NCI-H526 (cell line): ENCODE measurements around the gene NBPF3.
"Not testable (repeated sequence)": the region's sequence is repeated elsewhere in the genome, so short reads cannot be mapped to it uniquely, and the experiment has no call there.

Source experiments
- DNase-seq, 2 experiments: peaks; one replicate each; lab custom pipeline; 2025; lab: John Stamatoyannopoulos, UW

Gene NBPF3

GRCh38 chr1:21438646-21439312, 1.2 kb upstream of the NBPF3 start:
- not testable (repeated sequence) for DNase-seq

GRCh38 chr1:21439345-21439720, 604 bp upstream of the NBPF3 start:
- DNase-seq: no peak

- not testable (repeated sequence) for DNase-seq
Observed at GRCh38 chr1:21440630-21441125, 741 bp downstream of the NBPF3 start.

GRCh38 chr1:21446647-21447046, 6.7 kb downstream of the NBPF3 start:
- not testable (repeated sequence) for DNase-seq

GRCh38 chr1:21447311-21447710, 7.4 kb downstream of the NBPF3 start:
- no peak for DNase-seq

- no peak for DNase-seq
Observed at GRCh38 chr1:21449906-21450305, 10.0 kb downstream of the NBPF3 start.

GRCh38 chr1:21451212-21451611, 11.3 kb downstream of the NBPF3 start:
- no peak for DNase-seq

GRCh38 chr1:21451981-21452411, 12.1 kb downstream of the NBPF3 start:
- no peak for DNase-seq

GRCh38 chr1:21453964-21454614, 14.2 kb downstream of the NBPF3 start:
- DNase-seq: not testable (repeated sequence)

- DNase-seq: not testable (repeated sequence)
Observed at GRCh38 chr1:21454904-21455303, 15.0 kb downstream of the NBPF3 start.

- no peak for DNase-seq
Observed at GRCh38 chr1:21457654-21458053, 17.7 kb downstream of the NBPF3 start.

GRCh38 chr1:21465127-21465526, 25.2 kb downstream of the NBPF3 start:
- DNase-seq: not testable (repeated sequence)

GRCh38 chr1:21467946-21468345, 28.0 kb downstream of the NBPF3 start:
- DNase-seq: not testable (repeated sequence)

- DNase-seq: no peak
Observed at GRCh38 chr1:21468599-21468998, 28.7 kb downstream of the NBPF3 start.

GRCh38 chr1:21469581-21469980, 29.6 kb downstream of the NBPF3 start:
- DNase-seq: no peak

GRCh38 chr1:21472861-21473260, 32.9 kb downstream of the NBPF3 start:
- no peak for DNase-seq

- DNase-seq: no peak
Observed at GRCh38 chr1:21478356-21478755, 38.4 kb downstream of the NBPF3 start.

- not testable (repeated sequence) for DNase-seq
Observed at GRCh38 chr1:21483881-21484280, 43.9 kb downstream of the NBPF3 start.

- DNase-seq: no peak
Observed at GRCh38 chr1:21489146-21489545, 49.2 kb downstream of the NBPF3 start.

- no peak for DNase-seq
Observed at GRCh38 chr1:21490774-21491487, 51.0 kb downstream of the NBPF3 start.

GRCh38 chr1:21491488-21492355, 51.8 kb downstream of the NBPF3 start:
- no peak for DNase-seq

GRCh38 chr1:21492356-21492625, 52.4 kb downstream of the NBPF3 start:
- DNase-seq: no peak
